GM18526 (cell line): Measurements from ENCODE around the gene FEZF2.

Source experiments
- POLR2A ChIP-seq: IDR thresholded peaks from 3 replicates; pipeline ENCODE4 v1.6.1; 2011; ENCODE audit not compliant: insufficient read length; ENCODE audit errors: extremely low read depth

Gene FEZF2

DNA sequence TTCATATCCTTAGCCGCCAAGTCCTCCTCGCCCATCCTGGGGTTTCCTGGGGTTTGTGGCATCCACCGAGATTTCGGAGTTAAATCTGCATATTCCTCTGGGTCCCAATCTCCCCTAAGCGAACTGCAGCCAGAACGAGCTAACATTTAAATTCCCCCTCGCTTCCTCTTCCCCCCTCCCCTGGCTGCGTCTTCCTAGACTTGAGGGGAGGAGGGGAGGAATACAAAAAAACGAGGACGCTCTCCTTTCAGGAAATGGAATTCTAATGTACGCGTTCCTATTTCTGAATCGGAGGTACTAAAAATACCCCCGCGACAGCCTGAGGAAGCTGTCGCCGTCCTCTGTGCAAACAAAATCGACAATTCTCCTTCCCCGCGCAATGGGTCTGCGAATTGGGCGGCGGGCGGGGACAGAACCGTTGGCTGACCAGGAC lies 5.6 kb downstream of the FEZF2 start:
- no peak for TF ChIP-seq POLR2A

DNA sequence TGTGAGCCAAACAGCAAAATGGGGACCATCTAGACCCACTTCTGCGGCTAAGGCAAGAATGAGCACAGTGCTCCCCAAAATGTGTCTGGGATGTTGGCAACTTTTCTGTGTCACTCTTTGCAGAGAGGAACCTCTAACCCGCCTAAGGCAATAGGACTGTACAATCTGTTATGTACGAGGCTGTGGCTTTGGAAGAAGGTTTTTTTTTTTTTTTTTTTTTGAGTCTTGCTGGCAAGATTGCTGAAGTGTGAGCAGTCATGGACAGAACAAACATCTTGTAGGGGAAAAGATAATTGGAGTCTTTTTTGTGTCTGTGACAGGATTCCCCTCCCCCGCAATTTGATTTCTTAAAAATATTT lies 7.2 kb downstream of the FEZF2 start:
- TF ChIP-seq POLR2A: no peak

- no peak for TF ChIP-seq POLR2A
Observed at GRCh38 chr3:62365391-62366125, 7.8 kb downstream of the FEZF2 start.

DNA sequence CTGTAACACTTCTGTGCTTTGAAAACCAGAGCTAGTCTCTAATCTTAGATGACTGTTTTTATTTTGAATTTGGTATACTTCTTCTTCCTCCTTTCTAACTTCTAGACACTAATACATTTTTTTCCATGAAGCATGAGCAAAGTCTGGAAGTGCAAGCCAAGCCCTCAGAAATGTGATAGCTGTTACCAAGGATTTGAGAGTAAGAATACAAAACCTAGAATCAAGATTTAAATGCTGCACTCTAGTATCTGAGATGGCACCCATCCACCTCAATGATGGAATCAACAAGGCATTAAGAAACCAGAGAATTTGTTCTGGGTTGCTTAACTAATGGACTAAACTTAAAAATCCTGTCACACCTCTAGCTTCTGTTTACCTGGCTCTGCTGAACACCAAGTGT lies 9.2 kb downstream of the FEZF2 start:
- TF ChIP-seq POLR2A: no peak

GRCh38 chr3:62363275-62363674 lies 10.1 kb downstream of the FEZF2 start:
- no peak for TF ChIP-seq POLR2A

DNA sequence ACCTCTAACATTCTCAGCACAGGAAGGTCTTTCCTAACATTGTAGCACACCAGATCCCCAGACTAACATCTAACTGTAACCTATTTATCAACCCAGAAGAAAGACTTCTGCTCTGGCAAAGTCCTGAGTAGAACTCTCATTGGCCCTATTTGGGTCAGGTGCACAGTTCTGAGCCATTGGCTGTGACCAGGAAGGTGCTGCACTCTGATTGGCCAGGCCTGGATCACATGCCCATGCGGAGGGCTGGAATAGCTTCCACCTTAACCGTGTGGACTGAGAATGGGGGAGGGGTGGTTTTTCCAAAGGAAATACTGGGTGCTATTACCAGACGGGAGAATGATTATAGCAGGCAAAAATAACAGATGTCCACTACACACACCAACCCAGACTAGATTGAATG lies 11.5 kb downstream of the FEZF2 start:
- no peak for TF ChIP-seq POLR2A

DNA sequence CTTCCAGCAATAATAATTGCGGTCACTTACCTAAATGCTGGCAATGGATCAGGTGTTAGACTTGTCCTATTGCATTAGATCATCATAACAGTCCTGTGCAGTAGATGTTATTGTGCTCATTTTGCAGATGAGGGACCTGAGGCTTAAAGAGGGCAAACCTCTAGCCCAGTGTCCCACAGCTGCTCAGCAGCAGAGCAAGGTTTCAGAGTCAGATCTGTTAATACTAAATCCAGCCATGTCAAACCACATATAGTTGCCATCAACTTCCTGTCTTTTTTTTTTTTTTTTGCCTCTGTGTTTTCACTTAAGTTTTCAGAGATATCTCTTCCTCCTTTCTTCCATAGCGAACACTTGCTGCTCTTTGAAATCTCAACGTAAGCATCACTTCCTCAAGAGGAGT lies 12.1 kb downstream of the FEZF2 start:
- no peak for TF ChIP-seq POLR2A

DNA sequence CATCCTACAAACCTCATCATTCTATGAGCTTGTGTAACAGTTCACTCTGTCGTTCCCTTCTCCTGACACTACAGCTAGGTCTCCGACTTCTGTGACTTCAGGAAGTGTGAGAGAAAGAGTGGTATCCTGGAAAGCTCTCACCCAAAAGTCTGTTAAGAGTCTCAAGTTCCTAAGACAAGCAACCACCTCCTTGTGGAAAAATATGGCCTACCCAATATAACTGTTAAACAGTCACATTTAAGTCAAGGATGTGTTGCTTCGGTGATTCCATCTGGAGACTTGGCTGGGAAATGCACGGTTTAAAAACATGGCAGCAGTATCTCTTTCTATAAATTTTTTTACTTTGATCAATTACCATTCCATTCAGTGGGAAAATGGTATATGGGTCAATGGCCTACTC lies 13.8 kb downstream of the FEZF2 start:
- no peak for TF ChIP-seq POLR2A

DNA sequence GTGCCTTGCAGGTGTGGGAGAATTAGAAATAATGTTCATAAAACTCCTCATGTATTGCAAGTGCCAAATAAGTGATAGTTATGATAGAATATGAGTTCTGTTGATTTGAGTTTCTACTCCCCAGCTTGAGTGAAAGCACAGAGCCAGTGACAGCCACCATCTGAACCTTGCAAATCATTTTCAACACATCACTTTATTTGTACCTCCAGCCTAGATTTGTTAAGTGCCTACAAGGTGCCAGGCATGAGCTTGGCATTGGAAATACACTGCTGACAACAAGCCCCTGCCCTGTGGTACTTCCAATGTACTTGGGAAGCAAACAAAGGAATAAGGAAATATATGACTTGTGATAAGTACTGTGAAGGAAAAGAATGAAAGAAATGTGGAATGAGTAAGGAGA lies 17.0 kb downstream of the FEZF2 start:
- TF ChIP-seq POLR2A: no peak

- no peak for TF ChIP-seq POLR2A
Observed at GRCh38 chr3:62355703-62356102, 17.6 kb downstream of the FEZF2 start.

DNA sequence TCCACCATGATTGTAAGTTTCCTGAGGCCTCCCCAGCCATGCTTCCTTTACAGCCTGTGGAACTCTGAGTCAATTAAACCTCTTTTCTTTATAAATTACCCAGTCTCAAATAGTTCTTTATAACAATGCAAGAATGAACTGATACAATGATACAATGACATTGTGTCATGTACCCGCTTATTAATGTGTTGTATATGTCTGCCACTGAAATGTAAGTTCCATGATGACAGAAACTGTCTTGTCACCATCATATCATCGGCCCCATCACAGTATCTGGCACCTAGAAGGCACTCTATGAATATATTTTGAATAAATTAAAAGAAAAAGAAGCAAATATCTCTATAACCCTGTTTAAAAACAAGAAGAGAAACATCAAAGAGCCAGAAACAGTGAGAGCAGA lies 29.6 kb downstream of the FEZF2 start:
- no peak for TF ChIP-seq POLR2A

DNA sequence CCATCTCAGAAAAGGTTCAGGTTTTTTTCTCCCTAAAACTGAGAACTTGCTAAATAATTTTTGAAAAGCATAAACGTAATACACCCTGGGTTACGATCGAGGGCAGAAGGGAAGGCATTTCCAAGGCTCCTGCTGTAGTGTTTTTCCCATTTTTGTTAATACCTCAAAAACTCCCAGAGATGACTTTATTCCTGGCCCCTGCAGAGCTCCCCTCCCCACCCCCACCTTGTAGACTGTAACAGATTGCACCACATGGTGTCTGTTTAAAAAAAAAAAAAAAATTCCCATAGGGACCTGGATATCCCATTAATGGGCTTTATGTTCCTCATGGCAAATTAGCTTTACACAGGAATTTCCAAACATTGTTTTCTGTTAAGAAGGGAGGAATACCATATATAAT lies 38.2 kb downstream of the FEZF2 start:
- TF ChIP-seq POLR2A: no peak

DNA sequence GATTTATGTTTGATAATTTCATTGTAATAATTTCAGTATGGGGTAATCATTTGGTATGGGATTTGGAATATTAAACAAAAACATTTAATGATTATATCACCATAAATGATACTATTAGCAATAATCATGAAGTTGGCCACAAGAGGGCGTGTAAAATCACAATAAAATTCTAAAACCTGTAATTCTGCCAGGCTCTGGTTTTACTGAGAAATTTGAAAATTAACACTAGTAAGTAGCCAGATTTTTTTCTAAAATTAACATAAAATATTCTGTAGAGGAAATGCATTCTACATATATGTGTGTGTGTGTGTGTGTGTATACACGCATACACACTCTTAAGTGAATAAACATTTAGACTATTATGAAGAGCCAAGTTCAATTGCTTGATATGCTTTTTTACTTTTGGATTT lies 40.5 kb downstream of the FEZF2 start:
- no peak for TF ChIP-seq POLR2A

DNA sequence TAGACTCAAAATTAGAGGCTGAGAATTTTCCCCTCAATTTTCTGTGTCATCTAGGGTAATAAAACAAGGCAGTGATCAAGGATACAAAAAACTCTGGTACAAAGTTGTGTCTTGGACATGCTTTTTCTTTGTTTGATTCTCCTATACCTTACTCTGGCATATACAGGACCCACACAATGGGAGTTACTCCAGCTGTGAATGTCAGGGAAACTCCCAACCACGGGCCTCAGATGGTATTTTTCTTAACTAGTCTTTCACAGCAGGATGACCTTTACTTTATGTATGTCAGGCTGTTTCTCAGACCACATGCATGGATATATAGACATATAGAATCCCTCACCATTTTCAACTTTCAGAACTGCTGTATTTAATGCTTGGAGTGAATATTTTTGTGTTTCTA lies 41.3 kb downstream of the FEZF2 start:
- no peak for TF ChIP-seq POLR2A

GRCh38 chr3:62329971-62330370 lies 43.4 kb downstream of the FEZF2 start:
- TF ChIP-seq POLR2A: no peak

- TF ChIP-seq POLR2A: no peak
Observed at GRCh38 chr3:62325896-62326295, 47.5 kb downstream of the FEZF2 start.

GRCh38 chr3:62323241-62323640 lies 50.1 kb downstream of the FEZF2 start:
- no peak for TF ChIP-seq POLR2A
